ENCODE measurements around the gene ERVK3-1.
"Not testable (repeated sequence)": the region's sequence is repeated elsewhere in the genome, so short reads cannot be mapped to it uniquely, and the experiment has no call there.

The ERVK3-1 gene

GRCh38 chr19:58346961-58347929, 42.1 kb downstream of the ERVK3-1 start:
- DNase-seq, result peak; percentile 59

DNA sequence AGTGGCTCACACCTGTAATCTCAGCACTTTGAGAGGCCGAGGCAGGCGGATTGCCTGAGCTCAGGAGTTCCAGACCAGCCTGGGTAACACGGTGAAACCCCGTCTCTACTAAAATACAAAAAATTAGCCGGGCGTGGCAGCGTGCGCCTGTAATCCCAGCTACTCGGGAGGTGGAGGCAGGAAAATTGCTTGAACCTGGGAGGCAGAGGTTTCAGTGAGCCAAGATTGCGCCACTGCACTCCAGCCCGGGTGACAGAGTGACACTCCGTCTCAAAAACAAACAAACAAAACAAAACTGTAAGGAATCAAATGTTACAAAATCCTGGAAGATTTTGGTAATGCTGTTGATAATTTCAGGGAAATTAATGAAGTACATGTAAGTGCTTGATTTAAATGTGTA, 42.9 kb downstream of the ERVK3-1 start:
- not testable (repeated sequence) for DNase-seq

DNA sequence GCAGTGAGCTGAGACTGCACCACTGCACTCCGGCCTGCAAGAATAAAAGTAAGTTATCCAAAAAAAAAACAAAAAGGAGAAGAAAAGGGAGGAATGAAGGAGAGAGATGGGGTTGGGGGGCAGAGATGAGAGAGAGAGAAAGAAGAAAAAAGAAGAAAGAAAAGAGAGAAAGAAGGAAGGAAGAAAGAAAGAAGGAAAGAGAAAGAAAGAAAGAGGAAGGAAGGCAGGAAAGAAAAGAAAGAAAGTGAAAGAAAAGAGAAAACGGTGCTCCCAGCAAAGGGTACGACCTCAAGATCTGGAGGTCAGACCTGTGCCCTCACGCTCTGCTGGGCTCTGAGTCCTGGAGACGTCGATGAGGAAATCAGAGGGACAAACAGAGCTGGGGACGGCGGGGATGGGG, 44.4 kb downstream of the ERVK3-1 start:
- DNase-seq, result no peak

GRCh38 chr19:58350001-58350861, 45.1 kb downstream of the ERVK3-1 start:
- DNase-seq, result no peak

GRCh38 chr19:58350871-58351557, 45.8 kb downstream of the ERVK3-1 start:
- no peak for DNase-seq

DNA sequence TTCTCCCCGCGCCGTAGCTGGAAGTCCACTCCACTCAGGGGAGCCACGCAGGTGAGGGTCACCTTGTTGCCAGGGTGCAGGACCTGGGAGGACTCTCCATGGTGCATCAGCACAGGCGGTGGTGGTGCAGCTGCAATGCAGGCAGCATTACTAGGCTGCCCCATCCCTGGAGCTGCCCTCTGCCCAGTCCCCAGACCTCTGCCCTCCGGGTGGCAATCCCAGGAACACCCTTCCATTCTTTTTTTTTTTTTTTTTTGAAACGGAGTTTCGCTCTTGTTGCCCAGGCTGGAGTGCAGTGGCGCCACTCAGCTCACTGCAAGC, 46.3 kb downstream of the ERVK3-1 start:
- no peak for DNase-seq

DNA sequence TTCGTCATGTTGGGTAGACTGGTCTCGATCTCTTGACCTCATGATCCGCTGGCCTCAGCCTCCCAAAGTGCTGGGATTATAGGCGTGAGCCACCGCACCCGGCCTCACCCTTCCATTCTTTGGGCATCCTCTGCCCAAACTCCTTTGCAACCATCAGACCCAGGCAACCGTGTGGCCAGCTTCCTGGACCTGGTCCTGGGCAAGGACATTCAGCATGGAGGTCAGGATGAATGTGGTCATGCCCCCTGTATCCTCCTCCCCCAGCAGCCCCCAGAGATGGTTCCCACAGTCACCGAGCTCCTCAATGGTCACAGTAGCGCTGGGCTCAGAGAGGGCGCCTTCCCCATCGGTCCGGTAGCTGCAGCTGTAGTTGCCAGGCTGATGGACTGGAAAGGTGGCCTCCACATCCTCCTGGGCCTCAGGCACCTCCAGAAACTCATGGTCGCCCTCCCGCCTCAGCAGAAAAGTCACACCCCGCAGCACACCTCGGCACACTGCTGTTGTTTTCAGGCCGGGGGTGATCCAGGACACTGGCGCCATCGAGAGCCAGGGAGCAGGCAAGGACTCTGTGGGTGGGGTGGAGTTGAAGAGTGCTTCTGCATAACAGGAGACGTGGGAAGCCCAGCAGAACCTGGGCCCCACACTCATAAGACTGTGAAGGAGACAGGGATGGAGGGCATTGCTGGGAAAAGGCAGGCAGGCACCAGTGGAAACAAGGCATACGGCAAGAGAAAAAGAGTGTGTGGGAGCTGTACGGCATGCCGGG, 47.0 kb downstream of the ERVK3-1 start:
- DNase-seq, result no peak

- no peak for DNase-seq
Measured at GRCh38 chr19:58352760-58353671, 47.8 kb downstream of the ERVK3-1 start, which contains the start of gene A1BG. A1BG (minus strand) TSS chr19:58353492; CDS start chr19:58353437, 55 bp downstream.

GRCh38 chr19:58353717-58354477, 48.7 kb downstream of the ERVK3-1 start:
- DNase-seq, result no peak

GRCh38 chr19:58354478-58355030, 49.4 kb downstream of the ERVK3-1 start:
- no peak for DNase-seq

- DNase-seq, result no peak
Measured at GRCh38 chr19:58355215-58355796, 50.1 kb downstream of the ERVK3-1 start.

GRCh38 chr19:58355908-58356765, 51.0 kb downstream of the ERVK3-1 start:
- no peak for DNase-seq

GRCh38 chr19:58356766-58357480, 51.7 kb downstream of the ERVK3-1 start:
- DNase-seq, result no peak

DNA sequence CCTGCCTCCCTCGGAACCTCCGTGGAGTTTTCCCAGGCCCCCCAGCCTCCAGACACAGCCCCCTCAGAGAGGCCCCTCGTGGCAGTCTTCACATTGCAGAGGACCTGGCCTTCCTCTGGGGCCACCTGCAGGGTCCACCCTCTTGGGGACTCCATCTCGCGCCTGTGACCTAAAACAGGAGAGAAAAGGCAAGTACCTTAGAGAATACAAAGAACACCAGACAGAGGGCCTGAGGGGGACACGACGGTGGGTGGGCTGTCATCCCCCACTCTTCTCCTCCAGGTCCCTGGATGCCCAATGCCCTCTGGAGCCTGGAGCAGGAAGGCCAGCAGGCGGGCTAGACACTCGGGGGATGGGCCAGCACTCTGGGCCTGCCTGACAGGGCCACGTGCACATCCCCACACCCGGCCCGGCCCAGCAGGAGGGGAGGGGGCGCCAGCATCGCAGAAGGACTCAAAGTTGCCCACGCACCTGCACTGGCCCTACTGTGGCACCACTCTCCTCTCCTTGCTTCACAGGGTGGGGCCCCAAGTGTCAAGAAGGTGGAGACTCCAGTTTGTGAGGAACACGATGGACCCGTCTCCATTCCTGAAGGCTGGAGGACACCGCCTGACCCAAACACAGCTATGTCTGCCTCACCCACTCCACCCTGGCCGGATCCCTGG, 52.4 kb downstream of the ERVK3-1 start:
- DNase-seq, result no peak

DNA sequence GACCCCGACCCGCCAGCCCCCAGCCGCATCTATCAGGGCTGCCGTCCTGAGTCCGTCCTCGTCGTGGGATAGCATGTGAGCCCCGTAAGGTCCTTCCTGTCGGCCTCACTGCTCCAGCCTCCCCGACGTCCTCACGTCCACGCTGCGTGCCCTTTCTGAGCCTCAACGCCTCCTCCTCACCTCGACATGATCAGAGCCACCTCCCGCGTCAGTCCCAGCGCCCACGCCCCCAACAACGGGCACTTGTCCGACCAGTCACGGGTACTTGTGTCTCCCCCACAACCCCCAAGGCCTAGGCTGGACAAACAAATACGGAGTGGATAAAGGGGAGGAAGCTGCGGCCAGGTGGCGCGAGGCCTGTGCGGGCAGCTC, 56.7 kb downstream of the ERVK3-1 start:
- DNase-seq, result peak; percentile 60

GRCh38 chr19:58362272-58362994, 57.3 kb downstream of the ERVK3-1 start, which contains the start of gene ZNF497:
ZNF497 (minus strand) TSS chr19:58362751; CDS start chr19:58357635, 5,116 bp downstream.
- DNase-seq, result peak; percentile 88

DNA sequence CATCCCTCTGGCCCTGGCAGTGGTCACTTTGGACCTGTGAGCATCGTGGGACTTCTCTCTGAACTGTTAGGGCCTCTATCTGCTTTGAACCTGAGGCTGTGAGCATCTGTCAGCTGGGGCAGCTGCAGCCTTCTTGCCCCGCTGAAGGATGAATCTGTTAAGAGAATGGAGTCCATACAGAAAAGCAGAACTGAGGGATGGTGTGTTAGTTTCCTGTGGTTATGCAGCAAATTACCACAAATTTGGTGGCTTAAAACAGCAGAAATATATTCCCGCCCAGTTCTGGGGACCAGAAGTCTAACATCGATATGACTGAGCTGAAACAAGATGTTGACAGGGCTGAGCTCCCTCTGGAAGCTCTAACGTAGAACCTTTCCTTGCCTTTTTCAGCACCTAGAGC, 59.0 kb downstream of the ERVK3-1 start:
- peak; percentile 86 for DNase-seq
